Activated CD8-positive, alpha-beta T cell treated with anti-CD3 and anti-CD28 coated beads for 36 hours (primary cell): Measurements from ENCODE around the gene IL1RL2. TPM values are rescaled to one million over a fixed set of nuclear protein-coding genes. Genes with fewer than 3 reads are reported as not detected.

Experiments used
- ATAC-seq: fragments of 200-7000 bp; cut with Tn5 transposase; one replicate; pipeline ENCODE4 v1.10.0; 2021; ENCODE audit warnings: mild to moderate bottlenecking, moderate library complexity
- CTCF ChIA-PET: fragments of 350-600 bp; sonication (Branson Sonifier 250); formaldehyde crosslinking; loops from one replicate; lab custom pipeline; 2021; ENCODE audit warnings: antibody characterized with exemption; lab: Charles Lee
- POLR2A ChIA-PET: fragments of 350-600 bp; sonication (Branson Sonifier 250); formaldehyde crosslinking; loops from one replicate; lab custom pipeline; 2021; ENCODE audit warnings: antibody characterized with exemption; lab: Charles Lee
- DNase-seq: peaks from one replicate; pipeline ENCODE4 v3.0.0-alpha.2; 2020
- H3K27ac Mint-ChIP-seq: one replicate; pipeline ENCODE4 v1.8.0; 2021; ENCODE audit warnings: mild to moderate bottlenecking, mixed read lengths
- H3K27me3 Mint-ChIP-seq: one replicate; pipeline ENCODE4 v1.8.0; 2021; ENCODE audit warnings: mixed read lengths
- H3K36me3 Mint-ChIP-seq: one replicate; pipeline ENCODE4 v1.8.0; 2021; ENCODE audit warnings: low read depth, mixed read lengths
- H3K4me1 Mint-ChIP-seq: one replicate; pipeline ENCODE4 v1.8.0; 2021; ENCODE audit warnings: low read depth, mixed read lengths
- H3K4me3 Mint-ChIP-seq: one replicate; pipeline ENCODE4 v1.8.0; 2021; ENCODE audit warnings: mild to moderate bottlenecking, moderate library complexity, mixed read lengths
- H3K9me3 Mint-ChIP-seq: one replicate; pipeline ENCODE4 v1.8.0; 2021; ENCODE audit warnings: mixed read lengths
- CTCF ChIP-seq: fragments of 200-600 bp; IDR thresholded peaks from one replicate; pipeline ENCODE4 v1.8.0; 2022; ENCODE audit warnings: antibody characterized with exemption, mild to moderate bottlenecking
- intact Hi-C: fragments of 100-400 bp; cut with micrococcal nuclease; formaldehyde crosslinking; loops from one replicate; pipeline ENCODE4 v1.10.0; 2022
- total RNA-seq, 2 experiments: library from RNA; stranded (reverse); gene quantifications; one replicate each; pipeline ENCODE4 v1.2.3, GENCODE V29; 2021

Gene IL1RL2
- total RNA-seq, 2 experiments from 2014 or later: not detected

DNA sequence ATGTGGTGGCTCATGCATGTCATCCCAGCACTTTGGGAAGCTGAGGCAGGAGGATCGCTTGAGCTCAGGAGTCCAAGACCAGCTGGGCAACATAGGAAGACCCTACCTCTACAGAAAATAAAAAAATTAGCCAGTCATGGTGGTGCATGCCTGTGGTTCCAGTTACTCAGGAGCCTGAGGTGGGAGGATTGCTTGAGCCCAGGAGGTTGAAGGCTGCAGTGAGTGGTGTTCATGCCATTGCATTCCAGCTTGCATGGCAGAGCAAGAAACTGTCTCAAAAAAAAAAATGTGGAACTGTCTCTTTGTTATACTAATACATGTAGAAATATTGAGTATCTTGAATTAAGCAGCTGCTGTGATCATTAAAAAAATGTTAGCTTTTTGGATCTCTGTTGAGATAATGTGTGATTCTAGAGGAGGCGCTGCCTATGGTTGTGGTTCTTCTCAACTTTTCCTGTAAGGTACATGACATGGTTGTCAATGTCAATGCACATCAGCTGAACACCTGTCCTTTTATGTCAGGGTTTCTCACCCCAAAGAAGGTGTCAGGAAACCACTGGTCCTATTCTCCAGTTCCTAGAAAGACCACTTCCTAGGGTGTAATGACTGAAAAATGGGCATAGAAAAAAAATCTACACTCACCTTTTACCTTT, 89.9 kb downstream of the IL1RL2 start:
- POLR2A ChIA-PET: interaction anchor here (1.3 to 2.2 kb wide), 6 partner anchors 10 to 25 kb away, joined by 3 to 8 read pairs (median 5); no protein-coding TSS in a partner anchor
- DNase-seq (no peak), ATAC-seq (peak; percentile 77)
- intact Hi-C loops: no loop called here
- Mint-ChIP-seq H3K27ac (no peak overlapping the region), H3K36me3 (no peaks in the 10 kb centered on the region), H3K9me3 (peaks cover 3% of the 10 kb centered on the region), H3K27me3 (peaks cover 3% of the 10 kb centered on the region), H3K4me1 (peaks cover 31% of the 10 kb centered on the region), H3K4me3 (no peak overlapping the region)
- TF ChIP-seq CTCF: no peak
- CTCF ChIA-PET: interaction anchor here (0.8 to 2.3 kb wide), 8 partner anchors 9 to 256 kb away, joined by 3 to 9 read pairs (median 4); no protein-coding TSS in a partner anchor

- ATAC-seq (peak; percentile 28), DNase-seq (no peak)
- CTCF ChIA-PET: interaction anchor here (0.8 to 2.3 kb wide), 6 partner anchors 16 to 166 kb away, joined by 3 to 9 read pairs (median 3); no protein-coding TSS in a partner anchor
- no peaks in the 10 kb centered on the region for H3K36me3 Mint-ChIP-seq
- intact Hi-C loops: no loop called here
- peaks cover 26% of the 10 kb centered on the region for H3K4me1 Mint-ChIP-seq
- POLR2A ChIA-PET: interaction anchor here (1.3 to 2.2 kb wide), 6 partner anchors 9 to 24 kb away, joined by 3 to 8 read pairs (median 5); no protein-coding TSS in a partner anchor
- H3K9me3 Mint-ChIP-seq: peaks cover 3% of the 10 kb centered on the region
- TF ChIP-seq CTCF: no peak
- no peak overlapping the region for H3K27ac Mint-ChIP-seq
- peaks cover 4% of the 10 kb centered on the region for H3K27me3 Mint-ChIP-seq
- H3K4me3 Mint-ChIP-seq: no peak overlapping the region
These were observed 90.4 kb downstream of the IL1RL2 start for GRCh38 chr2:102277202-102277700.

DNA sequence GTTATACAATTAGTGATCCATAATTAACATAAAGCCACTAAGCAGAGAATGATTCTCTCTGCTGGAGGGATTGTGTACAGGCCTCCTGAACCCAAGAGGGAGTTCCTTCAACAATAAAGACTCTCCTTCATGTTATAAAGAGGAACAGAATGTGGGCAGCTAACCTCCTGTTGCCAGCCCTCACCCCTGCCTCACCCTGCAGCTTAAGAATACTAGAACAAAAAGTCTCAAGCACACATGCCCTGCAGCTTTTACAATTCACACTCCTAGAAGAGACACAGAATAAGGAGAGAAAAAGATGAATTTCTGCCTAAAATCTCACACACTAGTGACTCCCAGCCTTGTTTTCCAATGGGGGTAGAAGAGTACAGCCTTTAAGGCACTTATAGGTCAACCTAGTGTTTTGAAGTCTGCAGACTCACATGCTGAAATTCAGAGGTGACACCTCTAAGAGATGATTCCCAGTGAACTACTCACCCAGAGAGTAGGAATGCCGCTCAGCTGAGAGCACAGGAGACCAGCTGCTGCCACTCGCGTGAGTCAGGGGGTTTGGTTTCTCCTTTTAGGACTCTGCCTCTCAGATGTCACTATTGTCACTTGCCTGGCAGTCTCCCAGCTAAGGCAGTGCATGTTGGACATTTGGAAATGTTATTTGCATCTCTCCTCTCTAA, 92.0 kb downstream of the IL1RL2 start:
- H3K27me3 Mint-ChIP-seq: peaks cover 4% of the 10 kb centered on the region
- TF ChIP-seq CTCF: no peak
- H3K36me3 Mint-ChIP-seq: no peaks in the 10 kb centered on the region
- no peak for DNase-seq
- ChIA-PET POLR2A (no interaction called here), CTCF (interaction anchor here (1.4 kb wide), 1 partner anchor 25 kb away, joined by 4 read pairs; no protein-coding TSS in a partner anchor)
- H3K4me1 Mint-ChIP-seq: peaks cover 26% of the 10 kb centered on the region
- H3K4me3 Mint-ChIP-seq: no peak overlapping the region
- H3K27ac Mint-ChIP-seq: no peak overlapping the region
- no peak for ATAC-seq
- peaks cover 3% of the 10 kb centered on the region for H3K9me3 Mint-ChIP-seq
- intact Hi-C loops: no loop called here

GRCh38 chr2:102279391-102279735, 92.5 kb downstream of the IL1RL2 start:
- DNase-seq: no peak
- no peak for ATAC-seq
- peaks cover 4% of the 10 kb centered on the region for H3K27me3 Mint-ChIP-seq
- no peak overlapping the region for H3K27ac Mint-ChIP-seq
- H3K36me3 Mint-ChIP-seq: no peaks in the 10 kb centered on the region
- intact Hi-C loops: no loop called here
- TF ChIP-seq CTCF: no peak
- H3K4me1 Mint-ChIP-seq: peaks cover 26% of the 10 kb centered on the region
- peaks cover 3% of the 10 kb centered on the region for H3K9me3 Mint-ChIP-seq
- H3K4me3 Mint-ChIP-seq: no peak overlapping the region
- ChIA-PET POLR2A (interaction anchor here (0.9 kb wide), 1 partner anchor 13 kb away, joined by 3 read pairs; no protein-coding TSS in a partner anchor), CTCF (interaction anchor here (1.4 kb wide), 2 partner anchors 26 to 39 kb away, joined by 4 to 6 read pairs; no protein-coding TSS in a partner anchor)
